ENCODE data around the gene PPP1R9B.

Gene PPP1R9B

DNA sequence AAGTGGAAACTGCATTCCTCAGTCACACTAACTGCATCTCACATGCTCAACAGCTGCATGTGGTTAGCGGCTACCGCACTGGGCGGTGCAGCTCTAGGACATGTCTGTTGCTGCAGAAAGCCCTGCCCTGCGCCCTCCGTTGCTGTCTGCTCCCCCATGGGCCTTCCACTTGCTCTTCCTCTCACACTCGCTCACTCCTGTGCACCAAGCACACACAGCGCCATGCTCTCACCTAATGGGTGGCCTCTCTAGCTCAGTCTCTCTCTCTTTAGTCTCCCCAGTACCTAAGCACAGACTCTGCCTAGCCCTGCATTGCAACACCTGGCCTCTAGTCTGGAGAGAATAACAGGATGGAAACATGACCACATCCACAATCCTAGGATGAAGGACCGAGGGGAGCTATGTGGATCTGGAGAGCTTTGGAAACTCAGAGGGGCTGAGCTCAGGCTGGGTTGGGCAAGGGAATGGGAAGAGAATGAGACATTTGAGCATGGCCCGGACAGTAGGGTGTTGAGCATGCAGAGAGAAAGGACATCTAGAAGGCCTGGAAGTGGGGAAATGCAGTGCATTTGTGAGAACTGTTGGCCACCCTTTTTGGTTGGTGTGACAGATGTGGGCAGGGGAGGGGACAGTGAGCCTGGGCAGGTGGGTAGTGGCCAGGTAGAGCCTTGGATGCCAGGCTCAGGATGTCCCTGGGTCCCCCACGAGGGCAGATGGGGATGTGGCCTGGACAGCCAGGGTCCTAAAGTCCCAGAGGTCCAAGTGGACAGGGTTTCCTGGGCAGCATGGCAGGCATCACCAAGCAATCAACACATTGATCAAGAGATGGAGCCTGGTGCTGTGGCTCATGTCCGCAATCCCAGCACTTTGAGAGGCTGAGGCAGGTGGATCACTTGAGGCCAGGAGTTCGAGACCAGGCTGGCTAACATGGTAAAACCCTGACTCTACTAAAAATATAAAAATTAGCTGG is 31.4 kb upstream of the PPP1R9B start:
- TF ChIP-seq CTCF (IDR thresholded peaks at IDR 0.05; ENCODE audit: low read depth, low read length), result no peak
- H3K4me3 ChIP-seq (ENCODE audit: low read depth, low read length), result no peak overlapping the region

- TF ChIP-seq CTCF (IDR thresholded peaks at IDR 0.05; ENCODE audit: low read depth, low read length), result no peak
- no peak overlapping the region for H3K4me3 ChIP-seq (ENCODE audit: low read depth, low read length)
Observed at GRCh38 chr17:50181144-50181543, 30.7 kb upstream of the PPP1R9B start.

DNA sequence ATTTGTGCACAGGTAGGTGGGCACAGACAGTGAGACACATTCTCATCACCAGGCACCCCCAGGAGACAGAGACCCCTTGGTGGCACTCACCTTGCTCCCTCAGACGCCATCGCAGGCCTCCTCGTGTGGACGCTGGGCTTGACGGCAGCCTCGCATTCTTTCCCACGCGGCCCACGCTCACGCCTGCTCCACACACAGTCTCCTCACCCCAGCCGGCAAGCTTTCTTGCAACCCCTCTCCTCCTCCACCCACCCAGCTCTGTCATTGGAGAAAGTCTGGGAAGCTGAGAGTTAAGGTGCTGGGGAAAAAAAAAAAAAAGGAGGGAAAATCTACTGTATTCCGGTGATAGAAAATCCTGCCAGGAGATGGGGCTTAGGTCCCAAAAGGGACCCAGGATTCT is 30.1 kb upstream of the PPP1R9B start:
- H3K4me3 ChIP-seq (ENCODE audit: low read depth, low read length), result no peak overlapping the region
- TF ChIP-seq CTCF (IDR thresholded peaks at IDR 0.05; ENCODE audit: low read depth, low read length), result no peak

DNA sequence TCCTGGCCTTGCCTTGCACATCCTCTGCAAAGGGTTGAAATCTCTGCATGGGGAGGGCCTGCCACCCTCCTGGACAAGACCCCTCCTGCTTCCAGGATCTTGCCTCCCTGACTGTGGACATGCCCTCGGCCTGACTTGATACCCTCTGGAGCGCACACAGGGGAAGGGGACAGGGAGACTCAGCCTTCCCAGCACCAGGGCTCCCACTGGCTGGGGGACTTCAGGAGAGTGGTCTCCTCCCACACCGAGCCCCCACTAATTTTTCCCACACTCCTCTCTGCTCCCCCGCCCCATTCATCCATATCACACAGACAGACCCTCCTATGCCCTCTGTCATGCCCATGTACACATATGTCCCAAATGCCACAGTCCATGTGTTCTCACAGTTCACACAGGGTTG is 29.6 kb upstream of the PPP1R9B start:
- TF ChIP-seq CTCF (IDR thresholded peaks at IDR 0.05; ENCODE audit: low read depth, low read length), result no peak
- no peak overlapping the region for H3K4me3 ChIP-seq (ENCODE audit: low read depth, low read length)

- H3K4me3 ChIP-seq (ENCODE audit: low read depth, low read length), result no peak overlapping the region
Observed at GRCh38 chr17:50177983-50178834, 27.7 kb upstream of the PPP1R9B start.

DNA sequence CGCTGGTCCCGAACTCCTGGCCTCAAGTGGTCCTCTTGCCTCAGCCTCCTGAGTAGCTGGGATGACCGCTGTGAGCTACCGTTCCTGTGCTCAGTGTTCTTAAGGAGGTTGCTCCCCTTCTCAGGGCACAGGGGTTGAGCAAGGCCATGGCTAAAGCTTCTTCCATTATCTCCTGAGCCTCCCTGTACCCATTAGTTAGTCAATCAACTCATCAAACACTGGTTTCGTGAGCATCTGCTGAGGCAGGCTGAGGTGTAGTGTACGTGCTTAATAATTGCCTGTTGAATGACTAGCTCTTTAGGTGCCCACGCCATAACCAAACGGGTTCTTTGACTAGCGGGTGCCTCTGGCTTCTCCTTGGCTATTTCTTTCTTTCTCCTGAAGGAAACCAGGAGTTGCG is 27.0 kb upstream of the PPP1R9B start:
- no peak overlapping the region for H3K4me3 ChIP-seq (ENCODE audit: low read depth, low read length)
- TF ChIP-seq CTCF (IDR thresholded peaks at IDR 0.05; ENCODE audit: low read depth, low read length), result no peak

More at GRCh38 chr17:50177983-50178834, 27.7 kb upstream of the PPP1R9B start:
- peak; percentile 42; the same call in 1 of the 2 replicates for TF ChIP-seq CTCF (IDR thresholded peaks at IDR 0.05; ENCODE audit: low read depth, low read length)

Measured in WI38 (cell line).